Glutamatergic neuron (in vitro differentiated cells): ENCODE measurements around the gene CD200R1. TPM values are rescaled to one million over a fixed set of nuclear protein-coding genes. Genes with fewer than 3 reads are reported as not detected.
A peak's percentile ranks its signal among the peaks of the same experiment; 100 is the strongest.

Experiments
- DNase-seq: peaks from one replicate; pipeline ENCODE4 v3.0.0; 2022
- H3K27ac Mint-ChIP-seq: one replicate; pipeline ENCODE4 v1.8.0; 2020; ENCODE audit warnings: mild to moderate bottlenecking, mixed read lengths, inconsistent platforms; ENCODE audit not compliant: unreplicated experiment
- H3K27me3 Mint-ChIP-seq: one replicate; pipeline ENCODE4 v1.8.0; 2020; ENCODE audit warnings: mild to moderate bottlenecking, moderate library complexity, mixed read lengths, inconsistent platforms; ENCODE audit not compliant: unreplicated experiment
- H3K36me3 Mint-ChIP-seq: one replicate; pipeline ENCODE4 v1.8.0; 2020; ENCODE audit warnings: mild to moderate bottlenecking, mixed read lengths, inconsistent platforms; ENCODE audit not compliant: unreplicated experiment
- H3K4me1 Mint-ChIP-seq: one replicate; pipeline ENCODE4 v1.8.0; 2020; ENCODE audit warnings: mild to moderate bottlenecking, low read depth, mixed read lengths, inconsistent platforms; ENCODE audit not compliant: unreplicated experiment
- H3K4me3 Mint-ChIP-seq: one replicate; pipeline ENCODE4 v1.8.0; 2020; ENCODE audit warnings: mild to moderate bottlenecking, mixed read lengths, inconsistent platforms; ENCODE audit not compliant: unreplicated experiment
- H3K9me3 Mint-ChIP-seq: one replicate; pipeline ENCODE4 v1.8.0; 2020; ENCODE audit warnings: mild to moderate bottlenecking, moderate library complexity, mixed read lengths, inconsistent platforms; ENCODE audit not compliant: unreplicated experiment
- total RNA-seq: library from RNA; stranded (reverse); fragmentation: NEBNext Ultra II Directional; extraction: Animal tissue kit (Norgen Biotek cat#: 25700); gene quantifications from one replicate; pipeline ENCODE4 v1.2.1, GENCODE V29; 2021; ENCODE audit not compliant: unreplicated experiment
- TF ChIP-seq, protein P1 (sequence below): fragments of 200-600 bp; sonication (generic); IDR thresholded peaks from one replicate; pipeline ENCODE4 v1.5.0; 2021; ENCODE audit not compliant: partially characterized antibody, unreplicated experiment

The CD200R1 gene
- total RNA-seq, 1 donor from 2014 or later: not detected

DNA sequence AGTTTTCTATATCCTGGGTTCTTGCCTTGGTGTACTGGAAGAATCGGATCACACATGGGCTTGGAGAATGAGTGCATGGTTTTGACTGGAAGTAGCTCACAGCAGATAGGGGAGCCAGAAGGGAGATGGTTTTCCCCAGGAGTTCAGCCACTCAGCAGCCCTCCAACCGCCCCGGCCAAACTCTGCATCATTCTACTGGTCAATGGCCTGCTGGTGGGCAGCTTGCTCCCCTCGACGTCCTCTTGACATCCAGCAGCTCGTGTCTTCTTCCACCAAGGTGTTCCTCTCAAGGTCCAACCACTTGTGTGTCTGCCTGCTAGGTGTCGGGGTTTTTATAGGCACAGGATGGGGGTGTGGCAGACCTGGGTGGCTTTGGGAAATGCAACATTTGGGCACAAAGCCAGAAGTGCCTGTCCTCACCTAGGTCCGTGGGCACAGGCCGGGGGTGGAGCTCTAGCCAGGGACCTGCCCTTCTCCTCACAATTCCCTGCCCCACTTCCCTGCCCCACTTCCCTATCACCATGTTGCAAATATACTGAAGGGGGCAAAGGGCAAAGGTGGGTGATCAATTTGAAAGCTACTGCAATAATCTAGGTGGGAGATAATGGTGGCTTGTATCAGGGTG is 12.9 kb upstream of the CD200R1 start:
- Mint-ChIP-seq H3K4me1 (peaks cover 2% of the 10 kb centered on the region), H3K9me3 (peaks cover 5% of the 10 kb centered on the region), H3K36me3 (no peaks in the 10 kb centered on the region), H3K27ac (no peak overlapping the region), H3K4me3 (no peak overlapping the region), H3K27me3 (no peaks in the 10 kb centered on the region)
- TF ChIP-seq, protein P1, sequence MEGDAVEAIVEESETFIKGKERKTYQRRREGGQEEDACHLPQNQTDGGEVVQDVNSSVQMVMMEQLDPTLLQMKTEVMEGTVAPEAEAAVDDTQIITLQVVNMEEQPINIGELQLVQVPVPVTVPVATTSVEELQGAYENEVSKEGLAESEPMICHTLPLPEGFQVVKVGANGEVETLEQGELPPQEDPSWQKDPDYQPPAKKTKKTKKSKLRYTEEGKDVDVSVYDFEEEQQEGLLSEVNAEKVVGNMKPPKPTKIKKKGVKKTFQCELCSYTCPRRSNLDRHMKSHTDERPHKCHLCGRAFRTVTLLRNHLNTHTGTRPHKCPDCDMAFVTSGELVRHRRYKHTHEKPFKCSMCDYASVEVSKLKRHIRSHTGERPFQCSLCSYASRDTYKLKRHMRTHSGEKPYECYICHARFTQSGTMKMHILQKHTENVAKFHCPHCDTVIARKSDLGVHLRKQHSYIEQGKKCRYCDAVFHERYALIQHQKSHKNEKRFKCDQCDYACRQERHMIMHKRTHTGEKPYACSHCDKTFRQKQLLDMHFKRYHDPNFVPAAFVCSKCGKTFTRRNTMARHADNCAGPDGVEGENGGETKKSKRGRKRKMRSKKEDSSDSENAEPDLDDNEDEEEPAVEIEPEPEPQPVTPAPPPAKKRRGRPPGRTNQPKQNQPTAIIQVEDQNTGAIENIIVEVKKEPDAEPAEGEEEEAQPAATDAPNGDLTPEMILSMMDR: no peak
- DNase-seq: no peak

DNA sequence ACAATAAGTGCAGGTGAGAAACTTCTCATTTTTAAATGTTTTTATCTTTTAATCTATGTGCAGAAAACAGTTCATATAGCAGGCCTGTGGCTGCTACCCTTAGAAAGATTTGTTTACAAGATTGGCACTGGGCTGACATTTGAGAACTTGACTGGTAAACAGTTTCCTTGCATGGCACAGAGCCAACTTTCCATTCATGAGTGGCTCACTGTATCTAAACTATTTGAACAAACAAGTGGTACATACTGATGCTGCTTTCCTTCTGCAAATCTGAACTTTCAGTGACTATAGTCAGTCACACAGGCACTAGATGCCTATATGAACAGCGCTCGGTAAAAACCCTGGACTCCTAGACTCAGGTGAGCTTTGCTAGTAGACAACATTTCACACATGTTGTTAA is 9.6 kb upstream of the CD200R1 start:
- no peak for DNase-seq
- H3K9me3 Mint-ChIP-seq: no peaks in the 10 kb centered on the region
- no peaks in the 10 kb centered on the region for H3K4me1 Mint-ChIP-seq

DNA sequence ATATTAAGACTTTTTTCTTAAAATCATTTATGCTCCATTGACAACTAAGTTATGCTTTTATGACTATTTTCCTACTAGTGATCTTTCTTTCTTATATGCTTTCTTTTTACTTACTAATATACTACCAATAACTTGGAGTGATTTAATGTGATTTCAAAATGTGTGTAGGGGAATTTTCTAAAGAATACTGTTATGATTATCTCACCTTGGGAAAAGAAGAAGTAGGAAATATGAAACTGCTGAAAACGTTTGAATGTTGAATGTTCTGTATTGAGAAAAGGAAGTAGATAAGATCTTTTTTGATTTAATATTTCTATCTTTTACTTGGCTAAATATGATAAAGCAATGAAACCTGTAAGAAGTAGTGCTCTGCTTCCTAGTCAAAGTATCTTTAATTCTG is 7.8 kb upstream of the CD200R1 start:
- Mint-ChIP-seq H3K27me3 (no peaks in the 10 kb centered on the region), H3K4me3 (no peak overlapping the region), H3K27ac (no peak overlapping the region), H3K9me3 (no peaks in the 10 kb centered on the region), H3K4me1 (no peaks in the 10 kb centered on the region), H3K36me3 (no peaks in the 10 kb centered on the region)
- TF ChIP-seq, protein P1: no peak
- no peak for DNase-seq

More for the DNA sequence above, 9.6 kb upstream of the CD200R1 start:
- no peaks in the 10 kb centered on the region for H3K27me3 Mint-ChIP-seq
- TF ChIP-seq, protein P1: no peak
- no peak overlapping the region for H3K27ac Mint-ChIP-seq
- H3K36me3 Mint-ChIP-seq: no peaks in the 10 kb centered on the region
- no peak overlapping the region for H3K4me3 Mint-ChIP-seq

DNA sequence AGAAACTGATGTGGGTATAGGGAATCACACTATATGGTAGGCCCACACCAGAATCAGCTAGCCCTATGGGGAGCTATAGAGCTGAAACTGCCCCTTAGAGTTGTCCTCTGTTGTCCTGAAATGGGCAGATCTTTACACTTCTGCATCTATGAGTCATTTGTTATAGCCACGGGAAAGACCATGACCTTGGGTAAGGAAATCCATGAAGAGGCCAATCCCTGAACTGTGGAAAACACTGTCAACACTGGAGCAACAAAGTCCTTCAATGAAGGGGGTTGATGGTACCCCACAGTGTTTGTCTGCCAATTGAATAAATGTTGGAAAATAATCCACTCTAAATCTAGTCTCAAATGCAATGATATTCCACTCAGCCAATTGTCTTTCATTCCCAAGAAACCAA is 5.2 kb upstream of the CD200R1 start:
- H3K4me1 Mint-ChIP-seq: no peaks in the 10 kb centered on the region
- H3K27ac Mint-ChIP-seq: no peak overlapping the region
- H3K36me3 Mint-ChIP-seq: no peaks in the 10 kb centered on the region
- no peaks in the 10 kb centered on the region for H3K27me3 Mint-ChIP-seq
- H3K9me3 Mint-ChIP-seq: no peaks in the 10 kb centered on the region
- no peak overlapping the region for H3K4me3 Mint-ChIP-seq
- DNase-seq: no peak
- TF ChIP-seq, protein P1: no peak

DNA sequence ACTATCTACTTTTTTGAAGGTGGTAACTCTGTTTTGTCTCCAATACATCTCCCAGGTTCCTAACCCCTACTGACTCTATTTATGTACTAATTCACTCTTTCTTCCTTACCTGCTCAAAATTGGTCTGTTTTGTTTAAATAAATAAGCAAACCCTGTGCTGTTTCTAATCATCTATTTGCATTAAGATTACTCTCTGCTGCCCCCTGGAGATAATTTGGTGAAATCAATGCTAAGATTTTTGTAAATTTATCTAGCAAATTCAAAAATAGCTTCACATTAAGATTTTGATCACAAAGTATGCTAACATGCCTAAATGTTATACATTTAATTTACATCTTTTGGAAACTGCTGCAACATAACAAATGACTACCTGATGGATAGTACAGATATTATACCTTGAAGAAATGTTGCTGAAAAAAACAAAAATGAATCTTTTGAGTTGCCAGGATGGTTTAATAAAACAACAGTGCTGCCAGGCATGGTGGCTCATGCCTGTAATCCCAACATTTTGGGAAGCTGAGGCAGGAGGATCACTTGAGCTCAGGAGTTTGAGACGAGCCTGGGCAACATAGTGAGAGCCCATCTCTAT is 4.4 kb upstream of the CD200R1 start:
- Mint-ChIP-seq H3K4me1 (no peaks in the 10 kb centered on the region), H3K9me3 (no peaks in the 10 kb centered on the region), H3K27ac (no peak overlapping the region), H3K27me3 (no peaks in the 10 kb centered on the region), H3K36me3 (no peaks in the 10 kb centered on the region), H3K4me3 (no peak overlapping the region)
- DNase-seq: no peak
- TF ChIP-seq, protein P1: peak; percentile 82
